NB4 (cell line): ENCODE data around the gene SGCA.

Source experiments
- POLR2A ChIP-seq: IDR thresholded peaks from 2 replicates; pipeline ENCODE4 v1.6.1; 2011; ENCODE audit warnings: mild to moderate bottlenecking; ENCODE audit not compliant: insufficient read length; ENCODE audit errors: extremely low read depth
- TF ChIP-seq, protein P1 (sequence below): IDR thresholded peaks from one replicate; pipeline ENCODE4 v1.5.1; 2012; ENCODE audit warnings: low read depth, low read length
- TF ChIP-seq, protein P2 (sequence below): IDR thresholded peaks from 2 replicates; pipeline ENCODE4 v1.6.1; 2011; ENCODE audit warnings: low read depth, low read length

- TF ChIP-seq POLR2A: no peak
- TF ChIP-seq, protein P1, sequence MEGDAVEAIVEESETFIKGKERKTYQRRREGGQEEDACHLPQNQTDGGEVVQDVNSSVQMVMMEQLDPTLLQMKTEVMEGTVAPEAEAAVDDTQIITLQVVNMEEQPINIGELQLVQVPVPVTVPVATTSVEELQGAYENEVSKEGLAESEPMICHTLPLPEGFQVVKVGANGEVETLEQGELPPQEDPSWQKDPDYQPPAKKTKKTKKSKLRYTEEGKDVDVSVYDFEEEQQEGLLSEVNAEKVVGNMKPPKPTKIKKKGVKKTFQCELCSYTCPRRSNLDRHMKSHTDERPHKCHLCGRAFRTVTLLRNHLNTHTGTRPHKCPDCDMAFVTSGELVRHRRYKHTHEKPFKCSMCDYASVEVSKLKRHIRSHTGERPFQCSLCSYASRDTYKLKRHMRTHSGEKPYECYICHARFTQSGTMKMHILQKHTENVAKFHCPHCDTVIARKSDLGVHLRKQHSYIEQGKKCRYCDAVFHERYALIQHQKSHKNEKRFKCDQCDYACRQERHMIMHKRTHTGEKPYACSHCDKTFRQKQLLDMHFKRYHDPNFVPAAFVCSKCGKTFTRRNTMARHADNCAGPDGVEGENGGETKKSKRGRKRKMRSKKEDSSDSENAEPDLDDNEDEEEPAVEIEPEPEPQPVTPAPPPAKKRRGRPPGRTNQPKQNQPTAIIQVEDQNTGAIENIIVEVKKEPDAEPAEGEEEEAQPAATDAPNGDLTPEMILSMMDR: no peak
- TF ChIP-seq, protein P2, sequence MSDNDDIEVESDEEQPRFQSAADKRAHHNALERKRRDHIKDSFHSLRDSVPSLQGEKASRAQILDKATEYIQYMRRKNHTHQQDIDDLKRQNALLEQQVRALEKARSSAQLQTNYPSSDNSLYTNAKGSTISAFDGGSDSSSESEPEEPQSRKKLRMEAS: no peak
These were observed 22.7 kb downstream of the SGCA start for GRCh38 chr17:50188531-50188920.
